ENCODE measurements around the gene AQP9. TPM values are rescaled to one million over a fixed set of nuclear protein-coding genes. Genes with fewer than 3 reads are reported as not detected.
"Not testable (repeated sequence)": the region's sequence is repeated elsewhere in the genome, so short reads cannot be mapped to it uniquely, and the experiment has no call there.

The AQP9 gene
- total RNA-seq, 4 donors from 2014 or later = 1.8 to 3.9 TPM; not detected in 2

- Histone ChIP-seq H3K4me3 (no peak overlapping the region), H3K27me3 (no peaks in the 10 kb centered on the region), H3K9me3 (no peaks in the 10 kb centered on the region), H3K27ac (no peak overlapping the region), H3K4me1 (no peaks in the 10 kb centered on the region), H3K36me3 (no peaks in the 10 kb centered on the region)
- no peak for DNase-seq (ENCODE audit: low spot score in 2 of 2)
- WGBS, 2 donors = 81 to 85% methylated on average over 3 of the region's 3 CpGs
- TF ChIP-seq, protein P1, sequence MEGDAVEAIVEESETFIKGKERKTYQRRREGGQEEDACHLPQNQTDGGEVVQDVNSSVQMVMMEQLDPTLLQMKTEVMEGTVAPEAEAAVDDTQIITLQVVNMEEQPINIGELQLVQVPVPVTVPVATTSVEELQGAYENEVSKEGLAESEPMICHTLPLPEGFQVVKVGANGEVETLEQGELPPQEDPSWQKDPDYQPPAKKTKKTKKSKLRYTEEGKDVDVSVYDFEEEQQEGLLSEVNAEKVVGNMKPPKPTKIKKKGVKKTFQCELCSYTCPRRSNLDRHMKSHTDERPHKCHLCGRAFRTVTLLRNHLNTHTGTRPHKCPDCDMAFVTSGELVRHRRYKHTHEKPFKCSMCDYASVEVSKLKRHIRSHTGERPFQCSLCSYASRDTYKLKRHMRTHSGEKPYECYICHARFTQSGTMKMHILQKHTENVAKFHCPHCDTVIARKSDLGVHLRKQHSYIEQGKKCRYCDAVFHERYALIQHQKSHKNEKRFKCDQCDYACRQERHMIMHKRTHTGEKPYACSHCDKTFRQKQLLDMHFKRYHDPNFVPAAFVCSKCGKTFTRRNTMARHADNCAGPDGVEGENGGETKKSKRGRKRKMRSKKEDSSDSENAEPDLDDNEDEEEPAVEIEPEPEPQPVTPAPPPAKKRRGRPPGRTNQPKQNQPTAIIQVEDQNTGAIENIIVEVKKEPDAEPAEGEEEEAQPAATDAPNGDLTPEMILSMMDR (IDR thresholded peaks at IDR 0.05) = no peak
- no peak for TF ChIP-seq POLR2A (IDR thresholded peaks at IDR 0.05)
- no peak for TF ChIP-seq EP300 (IDR thresholded peaks at IDR 0.05)
Measured at GRCh38 chr15:58109419-58109818, 28.8 kb upstream of the AQP9 start.

DNA sequence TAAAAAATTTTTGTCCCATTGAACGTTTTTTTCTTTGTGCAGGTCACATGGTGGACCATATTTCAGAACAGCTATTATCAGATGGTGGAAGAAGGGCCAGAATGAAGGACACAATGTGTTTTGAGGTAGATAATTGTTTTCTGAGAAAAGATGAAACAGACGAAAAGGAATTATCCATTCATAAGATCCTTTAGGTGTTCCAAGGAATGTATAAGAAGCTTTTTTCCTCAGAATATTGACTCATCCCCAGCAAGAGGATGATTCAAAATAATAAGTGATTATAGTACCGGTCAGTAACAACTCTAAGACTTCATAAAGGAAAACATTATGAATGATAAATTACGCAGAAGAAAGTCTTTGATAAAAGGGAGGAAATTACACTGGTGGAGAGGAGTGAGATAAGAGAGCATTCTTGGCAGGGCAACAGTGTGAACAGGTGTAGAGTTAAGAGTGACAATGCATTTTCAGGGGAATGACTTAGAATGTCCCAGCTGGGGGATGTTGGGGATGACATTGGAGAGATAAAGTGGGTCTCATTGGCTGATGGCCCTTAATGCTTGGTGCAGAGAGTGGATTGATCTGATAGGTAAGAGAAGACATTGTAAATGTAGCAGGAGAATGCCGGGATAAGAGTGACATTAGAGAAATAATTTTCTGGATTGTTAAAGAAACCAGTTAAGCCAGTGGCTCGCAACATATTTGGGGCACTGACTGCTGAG lies 27.0 kb upstream of the AQP9 start:
- H3K9me3 ChIP-seq = no peaks in the 10 kb centered on the region
- TF ChIP-seq, protein P1 (IDR thresholded peaks at IDR 0.05) = no peak
- TF ChIP-seq POLR2A (IDR thresholded peaks at IDR 0.05) = no peak
- no peak for TF ChIP-seq EP300 (IDR thresholded peaks at IDR 0.05)
- WGBS, 2 donors = 78 to 82% methylated on average over 6 of the region's 6 CpGs
- H3K4me3 ChIP-seq = no peak overlapping the region
- no peak for DNase-seq (ENCODE audit: low spot score in 2 of 2)
- no peaks in the 10 kb centered on the region for H3K4me1 ChIP-seq
- H3K36me3 ChIP-seq = no peaks in the 10 kb centered on the region
- H3K27me3 ChIP-seq = no peaks in the 10 kb centered on the region
- no peak overlapping the region for H3K27ac ChIP-seq

DNA sequence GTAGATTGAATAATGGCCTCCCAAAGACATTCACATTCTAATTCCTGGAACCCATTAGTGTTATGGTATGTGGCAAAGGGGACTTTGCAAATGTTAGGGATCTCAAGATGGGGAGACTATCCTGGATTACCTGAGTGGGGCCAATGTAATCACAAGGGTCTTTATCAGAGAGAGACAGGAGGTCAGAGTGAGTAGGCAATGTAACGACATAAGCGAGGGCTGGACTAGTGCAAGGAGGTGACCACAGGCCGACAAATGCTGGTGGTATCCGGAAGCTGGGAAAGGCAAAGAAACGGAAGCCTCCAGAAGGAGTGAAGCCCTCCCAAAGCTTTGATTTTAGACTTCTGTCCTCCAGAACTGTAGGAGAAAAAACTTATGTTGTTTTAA lies 26.5 kb upstream of the AQP9 start:
- Histone ChIP-seq H3K9me3 (no peaks in the 10 kb centered on the region), H3K4me3 (no peak overlapping the region), H3K36me3 (no peaks in the 10 kb centered on the region), H3K4me1 (no peaks in the 10 kb centered on the region), H3K27me3 (no peaks in the 10 kb centered on the region), H3K27ac (no peak overlapping the region)
- 91 to 95% methylated on average over 5 of the region's 5 CpGs for WGBS, 2 donors
- TF ChIP-seq EP300 (IDR thresholded peaks at IDR 0.05) = no peak
- TF ChIP-seq, protein P1 (IDR thresholded peaks at IDR 0.05) = no peak
- no peak for TF ChIP-seq POLR2A (IDR thresholded peaks at IDR 0.05)
- DNase-seq (ENCODE audit: low spot score in 2 of 2) = no peak

DNA sequence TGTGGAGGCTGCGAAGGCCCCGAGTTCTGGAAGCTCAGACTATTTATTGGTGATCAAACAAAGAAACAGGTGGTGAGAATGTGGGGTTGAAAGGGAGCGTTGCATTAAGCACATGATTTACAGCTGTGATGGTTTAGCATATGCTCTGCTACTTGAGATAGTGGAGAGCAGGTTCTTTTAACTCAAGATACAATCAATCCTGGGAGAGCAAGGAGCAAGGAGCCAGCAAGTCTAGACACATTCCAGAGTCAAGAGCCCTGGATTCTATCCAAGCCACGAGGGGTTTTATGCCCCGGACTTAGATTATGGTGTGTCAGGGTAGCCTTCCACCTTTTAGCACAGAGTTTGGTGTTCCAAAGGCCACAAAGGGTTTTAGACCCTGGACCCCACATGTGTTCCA lies 24.8 kb upstream of the AQP9 start:
- 48 to 51% methylated on average over 5 of the region's 5 CpGs for WGBS, 2 donors
- not testable (repeated sequence) for H3K4me1 ChIP-seq; H3K27ac ChIP-seq; H3K9me3 ChIP-seq; H3K27me3 ChIP-seq; H3K4me3 ChIP-seq; DNase-seq (ENCODE audit: low spot score in 2 of 2); H3K36me3 ChIP-seq

GRCh38 chr15:58114388-58114787 lies 23.8 kb upstream of the AQP9 start:
- TF ChIP-seq POLR2A (IDR thresholded peaks at IDR 0.05) = no peak
- no peak for TF ChIP-seq EP300 (IDR thresholded peaks at IDR 0.05)
- TF ChIP-seq, protein P1 (IDR thresholded peaks at IDR 0.05) = no peak
- no peaks in the 10 kb centered on the region for H3K4me1 ChIP-seq
- H3K9me3 ChIP-seq = no peaks in the 10 kb centered on the region
- no peaks in the 10 kb centered on the region for H3K27me3 ChIP-seq
- H3K27ac ChIP-seq = no peak overlapping the region
- WGBS, 2 donors = 80 to 85% methylated on average over 3 of the region's 3 CpGs
- H3K4me3 ChIP-seq = no peak overlapping the region
- no peaks in the 10 kb centered on the region for H3K36me3 ChIP-seq
- no peak for DNase-seq (ENCODE audit: low spot score in 2 of 2)

DNA sequence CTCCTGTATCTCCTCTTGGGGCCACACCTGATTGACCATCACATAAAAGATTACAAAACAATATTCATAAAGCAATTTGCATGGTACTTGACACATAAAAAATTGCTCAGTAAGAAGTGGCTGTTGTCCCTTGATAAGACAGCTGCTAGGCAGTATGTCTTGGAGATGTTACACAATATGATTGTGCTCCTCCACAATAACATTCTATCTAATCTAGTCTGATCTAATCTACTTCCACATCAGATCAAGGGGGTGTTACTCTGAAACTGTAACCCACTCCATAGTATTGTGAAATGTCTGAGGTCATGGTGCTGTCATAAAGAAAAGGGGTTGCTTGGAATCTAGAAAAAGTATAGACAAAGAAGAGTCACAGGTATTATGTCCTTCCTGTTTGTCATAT lies 23.4 kb upstream of the AQP9 start:
- H3K36me3 ChIP-seq = no peaks in the 10 kb centered on the region
- TF ChIP-seq EP300 (IDR thresholded peaks at IDR 0.05) (no peak), POLR2A (IDR thresholded peaks at IDR 0.05) (no peak)
- TF ChIP-seq, protein P1 (IDR thresholded peaks at IDR 0.05) = no peak
- DNase-seq (ENCODE audit: low spot score in 2 of 2) = no peak
- no peak overlapping the region for H3K4me3 ChIP-seq
- H3K27me3 ChIP-seq = no peaks in the 10 kb centered on the region
- H3K9me3 ChIP-seq = no peaks in the 10 kb centered on the region
- H3K27ac ChIP-seq = no peak overlapping the region
- H3K4me1 ChIP-seq = no peaks in the 10 kb centered on the region

Measured in tibial nerve (tissue), 4 donors.